Ectodermal cell (in vitro differentiated cells): ENCODE results near the gene URM1.
"Not testable (repeated sequence)": the region's sequence is repeated elsewhere in the genome, so short reads cannot be mapped to it uniquely, and the experiment has no call there.

Source experiments
- H3K27ac ChIP-seq: 2 replicates; pipeline ENCODE4 v1.7.0; 2013; ENCODE audit warnings: mild to moderate bottlenecking, low read depth, low read length; ENCODE audit not compliant: insufficient read depth, poor library complexity, severe bottlenecking
- H3K27me3 ChIP-seq: 2 replicates; pipeline ENCODE4 v1.7.0; 2013; ENCODE audit warnings: mild to moderate bottlenecking, low read length; ENCODE audit not compliant: insufficient read depth, control insufficient read depth, poor library complexity, severe bottlenecking
- H3K36me3 ChIP-seq: one replicate; pipeline ENCODE4 v1.7.0; 2013; ENCODE audit warnings: low read length; ENCODE audit not compliant: control insufficient read depth, insufficient read depth
- H3K4me1 ChIP-seq: one replicate; pipeline ENCODE4 v1.7.0; 2013; ENCODE audit warnings: low read length; ENCODE audit not compliant: control insufficient read depth, insufficient read depth
- H3K4me3 ChIP-seq: 2 replicates; pipeline ENCODE4 v1.7.0; 2013; ENCODE audit warnings: low read depth, low read length, control low read depth; ENCODE audit not compliant: insufficient read depth
- H3K9me3 ChIP-seq: 2 replicates; pipeline ENCODE4 v1.7.0; 2013; ENCODE audit warnings: mild to moderate bottlenecking, low read length, moderate library complexity; ENCODE audit not compliant: control insufficient read depth
- WGBS, 2 experiments: methylation state at CpG; one replicate each; pipeline ENCODE4 v1.1.7; 2013; ENCODE audit warnings: missing lambda C conversion rate in 2 of 2; 5-methylcytosine and 5-hydroxymethylcytosine counted together

The URM1 gene

GRCh38 chr9:128406848-128407391 is 35.7 kb downstream of the URM1 start:
- no peaks in the 10 kb centered on the region for H3K9me3 ChIP-seq
- H3K27me3 ChIP-seq, result peaks cover 63% of the 10 kb centered on the region
- H3K4me1 ChIP-seq, result peaks cover 53% of the 10 kb centered on the region
- H3K36me3 ChIP-seq, result no peaks in the 10 kb centered on the region
- H3K4me3 ChIP-seq, result no peak overlapping the region
- 59 to 65% methylated on average over 9 of the region's 9 CpGs for WGBS, 2 experiments
- H3K27ac ChIP-seq, result no peak overlapping the region

GRCh38 chr9:128408963-128409431 is 37.8 kb downstream of the URM1 start:
- Histone ChIP-seq H3K27me3 (peaks cover 56% of the 10 kb centered on the region), H3K4me3 (no peak overlapping the region), H3K36me3 (no peaks in the 10 kb centered on the region), H3K27ac (peak overlapping the region; percentile 89), H3K4me1 (peaks cover 57% of the 10 kb centered on the region), H3K9me3 (no peaks in the 10 kb centered on the region)
- WGBS, 2 experiments, result 1 to 2% methylated on average over 26 of the region's 26 CpGs

DNA sequence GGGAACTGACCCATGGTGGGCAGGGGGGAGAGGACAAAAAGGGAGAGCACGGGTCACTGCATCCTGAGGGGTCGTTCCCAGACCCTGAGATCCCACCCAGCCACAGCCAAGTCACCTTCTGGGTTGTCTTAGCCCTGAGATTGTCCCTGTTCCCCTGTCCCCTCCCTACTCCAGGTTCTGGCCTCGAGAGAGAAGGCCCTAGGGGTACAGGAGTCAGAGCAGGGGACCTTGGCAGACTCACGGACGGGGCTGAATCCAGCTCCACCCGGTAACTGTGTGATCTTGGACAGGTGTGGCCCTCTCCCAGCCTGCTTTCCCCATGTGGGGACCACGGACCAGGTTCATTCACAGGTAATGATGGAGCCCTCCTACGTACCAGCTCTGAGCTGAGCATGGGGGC is 38.3 kb downstream of the URM1 start:
- Histone ChIP-seq H3K9me3 (no peaks in the 10 kb centered on the region), H3K4me3 (no peak overlapping the region), H3K4me1 (peaks cover 57% of the 10 kb centered on the region), H3K27ac (peak overlapping the region; percentile 89), H3K36me3 (no peaks in the 10 kb centered on the region), H3K27me3 (peaks cover 51% of the 10 kb centered on the region)
- 31 to 34% methylated on average over 8 of the region's 8 CpGs for WGBS, 2 experiments

- Histone ChIP-seq H3K36me3 (no peaks in the 10 kb centered on the region), H3K27me3 (peaks cover 55% of the 10 kb centered on the region), H3K27ac (peak overlapping the region; percentile 89), H3K4me1 (peaks cover 53% of the 10 kb centered on the region), H3K4me3 (no peak overlapping the region), H3K9me3 (no peaks in the 10 kb centered on the region)
- 47 to 54% methylated on average over 6 of the region's 6 CpGs for WGBS, 2 experiments
These were observed 38.8 kb downstream of the URM1 start for GRCh38 chr9:128409978-128410377.

GRCh38 chr9:128411364-128412119 is 40.4 kb downstream of the URM1 start:
- Histone ChIP-seq H3K27ac (no peak overlapping the region), H3K9me3 (no peaks in the 10 kb centered on the region), H3K36me3 (no peaks in the 10 kb centered on the region), H3K27me3 (peaks cover 56% of the 10 kb centered on the region), H3K4me1 (peaks cover 42% of the 10 kb centered on the region), H3K4me3 (no peak overlapping the region)
- 69 to 71% methylated on average over 11 of the region's 11 CpGs for WGBS, 2 experiments

- no peak overlapping the region for H3K27ac ChIP-seq
- peaks cover 34% of the 10 kb centered on the region for H3K4me1 ChIP-seq
- H3K36me3 ChIP-seq, result no peaks in the 10 kb centered on the region
- H3K4me3 ChIP-seq, result no peak overlapping the region
- peaks cover 53% of the 10 kb centered on the region for H3K27me3 ChIP-seq
- no peaks in the 10 kb centered on the region for H3K9me3 ChIP-seq
- WGBS, 2 experiments, result 15 to 18% methylated on average over 13 of the region's 13 CpGs
These were observed 41.1 kb downstream of the URM1 start for GRCh38 chr9:128412120-128412790.

DNA sequence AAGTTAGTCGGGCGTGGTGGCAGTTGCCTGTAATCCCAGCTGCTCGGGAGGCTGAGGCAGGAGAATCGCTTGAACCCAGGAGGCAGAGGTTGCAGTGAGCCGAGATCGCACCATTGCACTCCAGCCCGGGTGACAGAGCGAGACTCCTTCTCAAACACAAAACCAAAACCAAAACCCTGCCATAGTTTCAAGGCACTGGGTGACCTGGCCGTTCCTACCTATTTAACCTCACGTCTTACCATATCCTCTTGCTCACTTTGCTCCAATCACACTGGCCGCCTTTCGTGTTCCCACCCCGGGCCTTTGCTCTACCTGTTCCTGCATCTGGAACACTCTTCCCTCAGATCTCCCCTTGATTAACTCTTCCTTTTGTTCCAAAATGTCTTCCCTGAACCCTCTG is 42.6 kb downstream of the URM1 start:
- 92% methylated on average over 13 of the region's 13 CpGs for WGBS, 2 experiments
- H3K9me3 ChIP-seq, H3K36me3 ChIP-seq, H3K27ac ChIP-seq, H3K4me3 ChIP-seq: not testable (repeated sequence)
- peaks cover 23% of the 10 kb centered on the region for H3K4me1 ChIP-seq
- H3K27me3 ChIP-seq, result peaks cover 52% of the 10 kb centered on the region

GRCh38 chr9:128414461-128414860 is 43.3 kb downstream of the URM1 start:
- peaks cover 26% of the 10 kb centered on the region for H3K4me1 ChIP-seq
- H3K4me3 ChIP-seq, result no peak overlapping the region
- peaks cover 54% of the 10 kb centered on the region for H3K27me3 ChIP-seq
- no peaks in the 10 kb centered on the region for H3K9me3 ChIP-seq
- H3K36me3 ChIP-seq, result no peaks in the 10 kb centered on the region
- 77 to 87% methylated on average over 3 of the region's 3 CpGs for WGBS, 2 experiments
- H3K27ac ChIP-seq, result no peak overlapping the region

DNA sequence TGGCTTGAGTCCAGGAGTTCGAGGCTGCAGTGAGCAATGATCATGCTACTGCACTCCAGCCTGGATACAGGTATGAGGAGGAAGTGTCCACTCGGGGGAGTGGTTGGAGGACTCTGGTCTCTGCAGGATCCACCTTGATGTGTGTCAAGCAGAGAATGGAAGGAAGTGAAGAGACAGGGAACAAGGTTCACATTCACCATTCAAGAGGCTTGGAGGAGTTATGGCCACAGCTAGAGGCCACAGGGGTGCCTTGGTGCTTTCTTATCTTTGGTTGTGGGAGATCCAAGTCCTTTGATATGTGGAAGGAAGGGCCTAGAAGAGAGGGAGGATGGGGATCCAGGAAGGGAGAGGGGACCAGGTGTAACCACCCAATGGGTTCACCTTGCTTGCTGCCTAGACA is 44.1 kb downstream of the URM1 start:
- no peaks in the 10 kb centered on the region for H3K9me3 ChIP-seq

DNA sequence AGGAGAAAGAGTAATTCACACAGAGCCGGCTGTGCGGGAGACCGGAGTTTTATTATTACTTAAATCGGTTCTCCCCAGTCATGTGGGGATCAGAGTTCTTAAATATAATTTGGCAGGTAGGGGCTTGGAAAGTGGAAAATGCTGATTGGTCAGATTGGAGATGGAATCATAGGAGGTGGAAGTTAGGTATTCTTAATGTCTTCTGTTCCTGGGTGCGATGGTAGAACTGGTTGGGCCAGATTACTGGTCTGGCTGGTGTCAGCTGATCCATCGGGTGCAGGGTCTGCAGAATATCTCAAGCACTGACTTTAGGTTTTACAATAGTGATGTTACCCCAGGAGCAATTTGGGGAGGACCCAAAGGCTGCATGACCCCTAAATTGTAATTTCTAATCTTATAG is 44.8 kb downstream of the URM1 start:
- Histone ChIP-seq H3K36me3 (no peaks in the 10 kb centered on the region), H3K9me3 (no peaks in the 10 kb centered on the region), H3K4me1 (peaks cover 21% of the 10 kb centered on the region), H3K4me3 (no peak overlapping the region), H3K27ac (no peak overlapping the region), H3K27me3 (peaks cover 50% of the 10 kb centered on the region)
- WGBS, 2 experiments, result 81 to 85% methylated on average over 6 of the region's 6 CpGs

More for the DNA sequence above, 44.1 kb downstream of the URM1 start:
- WGBS, 2 experiments, result 87 to 91% methylated on average over 2 of the region's 2 CpGs
- Histone ChIP-seq H3K4me1 (peaks cover 21% of the 10 kb centered on the region), H3K27ac (no peak overlapping the region), H3K4me3 (no peak overlapping the region), H3K27me3 (peaks cover 54% of the 10 kb centered on the region), H3K36me3 (no peaks in the 10 kb centered on the region)
